GM12874 (cell line): Measurements from ENCODE around the gene UROS.

Source experiments
- TF ChIP-seq, protein P1 (sequence below): IDR thresholded peaks from 2 replicates; pipeline ENCODE4 v1.5.1; 2011; ENCODE audit warnings: low read depth, mild to moderate bottlenecking, control low read depth, low read length, moderate library complexity; ENCODE audit not compliant: insufficient read depth

Gene UROS

DNA sequence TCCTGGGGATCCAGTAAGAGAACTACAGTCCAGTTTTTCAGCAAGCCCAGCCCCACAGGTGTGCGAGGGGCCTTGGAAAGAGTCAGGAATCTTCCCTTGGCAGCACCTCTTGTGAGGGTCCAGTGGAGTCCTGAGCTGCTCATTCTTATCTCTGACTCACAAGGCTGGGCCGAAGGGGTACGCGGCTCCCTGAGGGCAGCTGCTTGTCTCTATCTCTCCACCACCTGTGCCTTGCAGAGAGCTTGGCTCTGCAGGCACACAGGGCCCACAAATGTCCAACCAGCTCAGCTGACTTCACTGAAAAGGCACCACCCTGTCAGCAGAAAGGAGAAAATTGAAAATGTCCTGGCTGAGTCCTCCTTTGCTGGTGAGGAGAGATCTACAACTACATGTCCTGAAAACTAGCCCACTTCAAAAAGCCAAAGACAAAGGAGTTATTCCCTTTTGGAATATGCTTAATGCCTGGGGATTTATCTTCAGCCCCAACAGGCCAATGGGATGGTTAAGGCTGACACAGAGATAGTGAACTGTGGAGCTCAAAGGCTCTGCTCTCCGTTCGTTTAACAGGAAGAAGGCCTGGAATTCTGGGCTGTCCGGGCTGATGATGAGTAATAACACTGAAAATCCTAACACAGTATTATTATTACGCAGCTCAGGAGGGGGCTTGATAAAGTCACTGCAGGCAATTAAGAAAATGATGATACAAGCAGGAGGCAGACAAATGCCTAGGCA, 23.4 kb downstream of the UROS start:
- TF ChIP-seq, protein P1, sequence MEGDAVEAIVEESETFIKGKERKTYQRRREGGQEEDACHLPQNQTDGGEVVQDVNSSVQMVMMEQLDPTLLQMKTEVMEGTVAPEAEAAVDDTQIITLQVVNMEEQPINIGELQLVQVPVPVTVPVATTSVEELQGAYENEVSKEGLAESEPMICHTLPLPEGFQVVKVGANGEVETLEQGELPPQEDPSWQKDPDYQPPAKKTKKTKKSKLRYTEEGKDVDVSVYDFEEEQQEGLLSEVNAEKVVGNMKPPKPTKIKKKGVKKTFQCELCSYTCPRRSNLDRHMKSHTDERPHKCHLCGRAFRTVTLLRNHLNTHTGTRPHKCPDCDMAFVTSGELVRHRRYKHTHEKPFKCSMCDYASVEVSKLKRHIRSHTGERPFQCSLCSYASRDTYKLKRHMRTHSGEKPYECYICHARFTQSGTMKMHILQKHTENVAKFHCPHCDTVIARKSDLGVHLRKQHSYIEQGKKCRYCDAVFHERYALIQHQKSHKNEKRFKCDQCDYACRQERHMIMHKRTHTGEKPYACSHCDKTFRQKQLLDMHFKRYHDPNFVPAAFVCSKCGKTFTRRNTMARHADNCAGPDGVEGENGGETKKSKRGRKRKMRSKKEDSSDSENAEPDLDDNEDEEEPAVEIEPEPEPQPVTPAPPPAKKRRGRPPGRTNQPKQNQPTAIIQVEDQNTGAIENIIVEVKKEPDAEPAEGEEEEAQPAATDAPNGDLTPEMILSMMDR, result no peak

DNA sequence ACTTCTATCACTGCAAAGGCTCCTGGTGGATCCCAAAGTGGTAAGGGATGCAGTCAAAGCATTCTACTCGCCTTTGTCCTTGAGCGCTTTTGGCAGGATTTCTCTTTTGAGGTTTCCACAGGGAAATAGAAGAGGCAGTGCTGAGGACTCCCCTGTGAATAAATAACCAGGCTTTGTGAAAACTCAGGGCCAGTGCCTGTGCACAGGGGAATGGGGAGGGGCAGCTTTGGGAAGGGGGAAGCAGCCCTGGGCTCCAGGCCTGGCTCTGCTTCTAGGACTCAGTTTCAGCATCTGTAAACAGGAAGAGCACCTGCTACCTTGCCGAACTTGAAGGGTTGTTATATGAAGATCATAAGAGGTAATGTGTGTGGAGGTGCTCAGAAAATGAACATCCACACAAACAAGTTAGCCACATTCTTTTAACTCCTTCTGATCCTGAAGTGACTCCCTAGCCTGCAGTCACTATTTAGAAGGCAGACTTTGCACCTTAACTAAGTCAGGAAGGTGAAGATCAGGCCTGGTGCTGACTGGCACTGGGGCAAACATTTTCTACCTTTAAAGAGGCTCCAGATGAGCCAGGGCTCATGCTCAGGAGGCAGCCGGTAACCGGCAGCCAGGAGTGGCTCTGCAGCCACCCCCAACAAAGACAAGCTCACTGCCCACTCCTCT, 24.9 kb downstream of the UROS start:
- TF ChIP-seq, protein P1, result no peak

DNA sequence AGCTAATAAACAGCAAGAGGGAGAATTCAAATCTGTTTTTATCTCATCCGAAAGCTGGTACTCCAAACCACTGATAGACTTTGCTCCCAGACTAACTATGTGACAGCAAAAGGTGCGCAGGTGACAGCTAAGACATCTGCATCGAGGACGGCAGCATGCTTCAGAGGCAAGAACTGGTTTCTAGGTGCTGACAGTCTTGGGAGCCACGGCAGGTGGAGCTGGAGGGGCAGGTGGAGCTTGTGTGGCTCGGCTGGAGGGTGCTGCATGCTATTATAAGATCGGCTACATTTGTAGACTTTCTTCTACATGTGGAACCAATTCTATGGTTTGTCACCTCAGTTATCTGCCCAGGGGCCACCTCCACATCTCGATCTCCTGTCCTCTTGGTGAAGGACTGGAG, 25.6 kb downstream of the UROS start:
- TF ChIP-seq, protein P1, result no peak

DNA sequence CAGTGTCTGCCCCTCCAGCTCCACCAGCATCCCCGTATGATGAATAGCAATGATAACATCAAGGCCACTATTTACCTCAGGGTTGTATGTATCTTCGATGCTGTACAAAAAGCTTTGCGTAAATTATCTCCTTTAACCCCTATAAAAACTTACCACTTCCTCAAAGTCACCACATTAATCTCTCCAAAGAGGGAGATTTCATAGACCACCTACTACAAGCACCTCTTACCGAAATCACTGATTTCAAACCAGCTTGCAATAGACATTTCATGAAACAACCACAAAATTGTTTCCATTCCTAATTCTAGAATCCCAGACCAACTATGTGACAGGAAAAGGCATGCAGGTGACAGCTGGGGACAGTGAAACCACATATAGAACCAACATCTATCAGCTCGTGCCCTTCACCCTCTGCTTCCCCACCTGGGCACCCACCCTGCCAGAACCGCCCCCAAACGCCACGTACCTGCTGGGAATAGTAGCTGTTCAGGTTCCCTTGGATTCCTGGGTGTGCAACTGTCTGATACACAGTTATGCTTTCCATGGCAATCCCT, 27.3 kb downstream of the UROS start:
- TF ChIP-seq, protein P1, result no peak

DNA sequence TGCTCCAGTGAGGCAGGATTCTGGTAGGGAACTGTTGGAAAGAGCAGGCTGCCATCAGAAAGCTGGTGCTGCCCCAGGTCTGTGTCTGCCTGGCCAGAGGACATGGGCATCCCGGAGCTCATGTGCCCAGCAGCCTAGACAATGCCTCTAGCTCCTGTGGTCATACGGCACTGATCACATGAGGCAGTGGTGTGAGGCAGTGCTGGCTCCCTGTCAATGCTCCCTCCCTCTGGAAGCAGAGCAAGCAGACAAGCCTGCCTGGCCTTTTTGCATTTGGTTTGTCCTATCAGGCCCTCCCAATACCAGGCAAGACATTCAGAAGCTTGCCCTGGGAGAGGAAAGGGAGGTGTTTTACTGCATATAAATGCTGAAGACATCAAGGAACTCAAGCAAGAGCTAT, 27.9 kb downstream of the UROS start:
- TF ChIP-seq, protein P1, result no peak

DNA sequence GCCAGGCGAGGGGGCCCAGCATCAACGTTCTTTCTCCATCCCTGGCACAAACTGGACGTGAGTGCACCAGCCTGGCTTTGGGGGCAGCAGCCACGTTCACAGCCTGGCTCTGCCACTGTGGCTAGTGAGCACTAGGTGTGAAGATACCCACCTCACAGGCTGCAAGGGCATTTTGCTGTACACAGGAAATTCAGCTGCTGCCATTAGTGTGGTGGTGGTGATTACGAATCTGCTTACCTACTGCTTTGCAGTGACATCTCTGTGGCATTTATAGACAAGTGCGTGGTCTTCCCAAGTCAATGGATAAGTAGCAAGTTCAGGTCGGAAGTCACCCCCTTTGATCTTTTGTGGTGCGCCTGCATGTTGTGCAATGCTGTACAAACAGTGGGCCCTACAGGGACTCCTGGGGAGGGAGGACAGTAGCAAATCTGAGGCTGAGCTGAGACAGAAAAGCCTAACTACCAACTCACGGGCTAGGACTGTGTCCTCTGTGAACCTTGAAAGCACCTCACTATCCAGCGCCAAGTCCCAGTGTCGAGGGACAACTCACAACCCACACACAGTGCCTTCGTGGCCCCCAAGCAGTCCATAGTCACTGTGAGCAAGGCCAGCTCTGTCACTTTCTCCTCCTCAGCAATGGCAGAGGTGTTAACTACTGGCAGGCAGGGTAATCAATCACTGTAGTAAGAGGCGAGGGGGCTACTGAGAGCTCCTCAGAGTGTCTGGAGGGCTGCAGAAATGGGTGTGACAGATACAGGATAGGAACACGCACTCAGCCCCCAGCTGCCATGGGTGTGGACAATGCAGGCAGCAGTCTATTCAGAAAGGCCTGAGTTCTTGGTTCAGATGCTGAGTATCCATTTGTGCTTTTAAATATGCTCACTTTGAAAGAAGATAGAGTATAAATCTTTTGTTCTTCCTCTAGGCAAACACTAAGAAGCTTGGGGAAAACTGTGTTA, 30.4 kb downstream of the UROS start:
- TF ChIP-seq, protein P1, result no peak
